ENCODE measurements around the gene KCNQ1.

DNA sequence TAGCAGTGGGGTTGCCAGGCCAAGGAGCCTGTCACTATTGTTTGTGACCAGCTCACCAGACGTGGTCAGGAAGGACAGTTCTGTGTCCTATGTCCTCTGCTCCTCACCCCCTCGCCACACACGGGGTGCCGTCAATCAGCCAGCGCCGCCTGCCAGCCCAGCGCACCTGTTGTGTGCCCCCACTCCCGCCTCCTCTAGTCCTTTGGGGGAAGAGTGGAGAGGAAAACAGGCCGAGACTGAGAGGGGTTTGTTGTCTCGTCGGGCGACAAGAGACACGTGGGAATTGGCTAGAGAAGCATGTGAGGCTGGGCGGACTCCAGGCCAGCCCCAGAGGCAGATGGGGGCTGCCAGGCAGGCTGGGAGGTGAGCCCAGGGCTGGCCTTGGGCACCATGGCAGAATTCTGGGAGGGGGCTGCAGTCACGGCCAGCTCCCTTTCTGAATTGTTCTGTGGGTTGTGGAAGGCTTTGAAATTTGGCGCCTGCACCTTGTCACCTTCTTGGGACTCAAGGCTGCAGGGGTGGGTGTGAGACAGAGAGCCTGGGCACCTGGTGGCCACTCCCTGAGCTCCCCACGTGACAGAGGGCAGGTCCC is 258.1 kb downstream of the KCNQ1 start:
- TF ChIP-seq, protein P1, sequence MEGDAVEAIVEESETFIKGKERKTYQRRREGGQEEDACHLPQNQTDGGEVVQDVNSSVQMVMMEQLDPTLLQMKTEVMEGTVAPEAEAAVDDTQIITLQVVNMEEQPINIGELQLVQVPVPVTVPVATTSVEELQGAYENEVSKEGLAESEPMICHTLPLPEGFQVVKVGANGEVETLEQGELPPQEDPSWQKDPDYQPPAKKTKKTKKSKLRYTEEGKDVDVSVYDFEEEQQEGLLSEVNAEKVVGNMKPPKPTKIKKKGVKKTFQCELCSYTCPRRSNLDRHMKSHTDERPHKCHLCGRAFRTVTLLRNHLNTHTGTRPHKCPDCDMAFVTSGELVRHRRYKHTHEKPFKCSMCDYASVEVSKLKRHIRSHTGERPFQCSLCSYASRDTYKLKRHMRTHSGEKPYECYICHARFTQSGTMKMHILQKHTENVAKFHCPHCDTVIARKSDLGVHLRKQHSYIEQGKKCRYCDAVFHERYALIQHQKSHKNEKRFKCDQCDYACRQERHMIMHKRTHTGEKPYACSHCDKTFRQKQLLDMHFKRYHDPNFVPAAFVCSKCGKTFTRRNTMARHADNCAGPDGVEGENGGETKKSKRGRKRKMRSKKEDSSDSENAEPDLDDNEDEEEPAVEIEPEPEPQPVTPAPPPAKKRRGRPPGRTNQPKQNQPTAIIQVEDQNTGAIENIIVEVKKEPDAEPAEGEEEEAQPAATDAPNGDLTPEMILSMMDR (IDR thresholded peaks at IDR 0.05): no peak
- TF ChIP-seq, protein P2, sequence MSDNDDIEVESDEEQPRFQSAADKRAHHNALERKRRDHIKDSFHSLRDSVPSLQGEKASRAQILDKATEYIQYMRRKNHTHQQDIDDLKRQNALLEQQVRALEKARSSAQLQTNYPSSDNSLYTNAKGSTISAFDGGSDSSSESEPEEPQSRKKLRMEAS (IDR thresholded peaks at IDR 0.05; ENCODE audit: low read depth): no peak
- TF ChIP-seq, protein P3, sequence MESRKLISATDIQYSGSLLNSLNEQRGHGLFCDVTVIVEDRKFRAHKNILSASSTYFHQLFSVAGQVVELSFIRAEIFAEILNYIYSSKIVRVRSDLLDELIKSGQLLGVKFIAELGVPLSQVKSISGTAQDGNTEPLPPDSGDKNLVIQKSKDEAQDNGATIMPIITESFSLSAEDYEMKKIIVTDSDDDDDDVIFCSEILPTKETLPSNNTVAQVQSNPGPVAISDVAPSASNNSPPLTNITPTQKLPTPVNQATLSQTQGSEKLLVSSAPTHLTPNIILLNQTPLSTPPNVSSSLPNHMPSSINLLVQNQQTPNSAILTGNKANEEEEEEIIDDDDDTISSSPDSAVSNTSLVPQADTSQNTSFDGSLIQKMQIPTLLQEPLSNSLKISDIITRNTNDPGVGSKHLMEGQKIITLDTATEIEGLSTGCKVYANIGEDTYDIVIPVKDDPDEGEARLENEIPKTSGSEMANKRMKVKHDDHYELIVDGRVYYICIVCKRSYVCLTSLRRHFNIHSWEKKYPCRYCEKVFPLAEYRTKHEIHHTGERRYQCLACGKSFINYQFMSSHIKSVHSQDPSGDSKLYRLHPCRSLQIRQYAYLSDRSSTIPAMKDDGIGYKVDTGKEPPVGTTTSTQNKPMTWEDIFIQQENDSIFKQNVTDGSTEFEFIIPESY (IDR thresholded peaks at IDR 0.05; ENCODE audit: borderline replicate concordance, low read depth): no peak
- TF ChIP-seq SIN3A (IDR thresholded peaks at IDR 0.05; ENCODE audit: borderline replicate concordance, low read depth, low read length): no peak
- no peak for TF ChIP-seq TAF1 (IDR thresholded peaks at IDR 0.05; ENCODE audit: borderline replicate concordance, low read depth, low read length)
- no peak for TF ChIP-seq RFX5 (IDR thresholded peaks at IDR 0.05; ENCODE audit: low read length)
- no peak for TF ChIP-seq TCF12 (IDR thresholded peaks at IDR 0.05)
- no peak for TF ChIP-seq GABPA (IDR thresholded peaks at IDR 0.05; ENCODE audit: low read depth)

All from SK-N-SH (cell line).